Omental fat pad (tissue), 4 donors: ENCODE data around the gene PTPRG. TPM values are rescaled to one million over a fixed set of nuclear protein-coding genes. Genes with fewer than 3 reads are reported as not detected.

Experiments used
- ATAC-seq: fragments of 150-250 bp; one replicate; pipeline ENCODE4 v1.9.1; 2016; ENCODE audit warnings: mild to moderate bottlenecking, moderate library complexity; ENCODE audit not compliant: low FRiP score
- DNase-seq: peaks from one replicate; pipeline ENCODE4 v3.0.0-alpha.2; 2019; ENCODE audit warnings: low spot score
- total RNA-seq, 4 donors: library from RNA; depleted of rRNA; stranded (reverse); fragments of >200 nt; gene quantifications; one replicate each; pipeline ENCODE4 v1.1.0, GENCODE V29; 2016
- TF ChIP-seq, protein P1 (sequence below), 3 donors: fragments of 450-650 bp; IDR thresholded peaks; one replicate each; pipeline ENCODE4 v1.5.1; 2016 to 2017; ENCODE audit warnings: antibody characterized with exemption in 3 of 3, mild to moderate bottlenecking in 3 of 3, moderate library complexity in 2 of 3

Gene PTPRG
- total RNA-seq, 4 donors from 2014 or later: 90.0 to 172 (median 104) TPM

DNA sequence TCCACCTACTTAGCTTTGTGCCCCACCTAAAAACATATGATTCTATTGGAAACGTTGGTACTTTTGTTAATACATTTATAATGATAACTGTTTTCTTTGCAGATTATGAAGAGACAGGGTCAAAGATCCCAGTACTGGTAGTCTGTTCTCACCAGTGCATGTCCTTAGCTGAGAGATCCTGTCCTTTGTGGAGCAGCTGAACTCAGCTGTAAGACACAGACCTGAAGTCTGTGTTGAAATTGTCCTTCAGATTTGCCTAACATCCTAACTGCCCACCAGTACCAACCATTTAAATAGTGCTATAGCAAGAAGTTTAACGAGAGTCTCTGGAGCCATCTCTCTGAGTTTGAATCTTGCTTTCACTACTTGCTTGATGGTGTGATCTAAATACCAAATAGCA lies 413.3 kb downstream of the PTPRG start:
- TF ChIP-seq, protein P1, sequence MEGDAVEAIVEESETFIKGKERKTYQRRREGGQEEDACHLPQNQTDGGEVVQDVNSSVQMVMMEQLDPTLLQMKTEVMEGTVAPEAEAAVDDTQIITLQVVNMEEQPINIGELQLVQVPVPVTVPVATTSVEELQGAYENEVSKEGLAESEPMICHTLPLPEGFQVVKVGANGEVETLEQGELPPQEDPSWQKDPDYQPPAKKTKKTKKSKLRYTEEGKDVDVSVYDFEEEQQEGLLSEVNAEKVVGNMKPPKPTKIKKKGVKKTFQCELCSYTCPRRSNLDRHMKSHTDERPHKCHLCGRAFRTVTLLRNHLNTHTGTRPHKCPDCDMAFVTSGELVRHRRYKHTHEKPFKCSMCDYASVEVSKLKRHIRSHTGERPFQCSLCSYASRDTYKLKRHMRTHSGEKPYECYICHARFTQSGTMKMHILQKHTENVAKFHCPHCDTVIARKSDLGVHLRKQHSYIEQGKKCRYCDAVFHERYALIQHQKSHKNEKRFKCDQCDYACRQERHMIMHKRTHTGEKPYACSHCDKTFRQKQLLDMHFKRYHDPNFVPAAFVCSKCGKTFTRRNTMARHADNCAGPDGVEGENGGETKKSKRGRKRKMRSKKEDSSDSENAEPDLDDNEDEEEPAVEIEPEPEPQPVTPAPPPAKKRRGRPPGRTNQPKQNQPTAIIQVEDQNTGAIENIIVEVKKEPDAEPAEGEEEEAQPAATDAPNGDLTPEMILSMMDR (IDR thresholded peaks at IDR 0.05): no peak
- ATAC-seq: no peak
- DNase-seq: no peak

DNA sequence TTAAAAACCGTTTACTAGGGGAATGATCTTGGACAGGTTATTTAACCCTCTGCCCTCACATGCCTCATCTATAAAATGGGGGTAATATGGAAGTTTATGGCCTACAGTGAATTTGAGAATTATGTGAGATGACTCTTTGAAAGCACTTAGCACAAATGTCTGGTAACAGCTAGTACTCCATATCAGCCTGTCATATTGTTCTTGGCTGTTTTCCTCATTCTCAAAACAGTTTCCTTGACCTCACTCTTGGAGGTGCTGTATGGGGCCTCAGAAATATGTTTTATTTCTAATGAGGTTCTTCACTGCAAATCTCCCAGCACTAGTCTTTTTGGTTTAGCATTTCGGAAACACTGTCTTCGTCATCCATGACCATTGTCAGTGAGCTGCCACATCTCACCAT lies 413.8 kb downstream of the PTPRG start:
- ATAC-seq (no peak), DNase-seq (no peak)
- TF ChIP-seq, protein P1 (IDR thresholded peaks at IDR 0.05): no peak

DNA sequence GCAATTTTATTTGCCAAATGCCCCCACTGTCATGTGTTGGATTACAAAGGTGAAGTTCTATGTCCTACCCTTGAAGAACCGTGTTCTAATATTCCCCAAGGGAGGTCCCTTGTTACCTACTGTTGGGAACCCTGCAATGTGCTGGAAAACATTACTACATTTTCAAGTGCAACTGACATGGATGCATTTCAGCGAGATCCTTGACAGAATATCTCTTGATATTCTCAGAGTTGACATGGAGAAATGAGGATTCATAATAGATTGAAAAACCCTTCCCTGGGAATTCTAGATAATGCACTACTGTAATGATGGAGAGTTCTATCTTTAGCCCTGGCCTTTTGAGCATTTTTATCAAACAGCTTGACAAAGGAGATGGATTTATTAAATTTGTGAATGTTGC lies 414.6 kb downstream of the PTPRG start:
- TF ChIP-seq, protein P1 (IDR thresholded peaks at IDR 0.05): no peak
- no peak for DNase-seq
- ATAC-seq: no peak

DNA sequence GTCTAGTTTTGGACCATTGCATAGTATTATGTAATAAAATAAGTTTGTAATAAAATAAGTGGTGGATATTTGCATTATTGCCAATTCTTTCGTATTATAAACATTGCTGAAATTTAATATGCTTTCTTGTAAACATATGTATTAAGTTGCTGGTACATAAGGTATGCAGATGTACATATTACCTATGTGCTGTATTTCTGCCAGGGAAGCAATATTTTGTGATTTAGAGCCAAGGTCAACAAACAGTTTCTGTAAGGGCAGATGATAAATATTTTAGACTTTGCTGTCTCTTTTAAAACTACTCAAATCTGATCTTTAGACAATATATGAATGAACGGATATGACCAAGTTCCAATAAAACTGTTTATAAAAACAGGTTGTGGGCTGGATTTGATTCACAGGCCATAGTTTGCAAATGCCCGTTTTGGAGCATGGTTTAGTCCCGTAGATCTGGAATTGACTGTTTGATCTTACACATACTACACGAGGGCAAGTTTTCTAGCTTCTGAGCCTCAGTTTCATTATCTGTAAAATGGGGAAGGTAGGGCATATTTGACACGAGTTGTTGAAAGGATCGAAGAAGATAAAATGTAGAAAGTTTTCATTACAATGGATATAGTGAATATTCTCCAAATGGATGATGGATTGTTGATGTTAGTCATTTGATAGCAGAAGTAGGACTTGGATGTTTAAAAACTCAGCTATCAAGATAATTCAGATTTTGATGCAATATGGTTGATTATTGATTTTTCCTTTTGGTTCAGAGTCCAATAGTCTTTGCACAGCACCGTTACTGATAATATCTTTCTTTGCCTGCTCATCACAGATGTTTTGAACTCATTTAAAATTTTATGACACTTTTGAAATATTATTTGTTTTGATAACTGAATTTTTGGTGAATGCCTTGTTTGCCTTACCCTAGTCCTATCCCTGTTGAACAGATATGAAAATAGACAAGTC lies 417.4 kb downstream of the PTPRG start:
- DNase-seq (no peak), ATAC-seq (no peak)
- TF ChIP-seq, protein P1 (IDR thresholded peaks at IDR 0.05): no peak

DNA sequence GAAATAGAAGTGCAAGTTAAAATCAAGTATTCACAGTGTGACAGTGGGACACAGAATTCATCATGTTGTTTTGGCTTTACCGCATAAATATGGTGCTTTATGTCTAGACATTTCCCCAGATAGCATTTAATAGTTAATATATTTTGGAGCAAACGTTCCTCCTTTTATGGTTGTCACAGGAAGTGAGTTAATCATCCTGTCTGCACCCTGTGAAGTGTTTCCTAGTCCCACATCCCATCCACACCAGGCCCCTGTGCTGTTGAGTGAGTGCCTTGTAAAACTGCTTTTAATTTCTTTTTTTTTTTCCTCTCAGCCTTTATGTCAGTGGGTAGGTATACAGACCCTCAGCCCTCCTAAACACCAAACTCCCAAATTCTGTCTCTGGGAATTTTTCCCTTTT lies 418.3 kb downstream of the PTPRG start:
- TF ChIP-seq, protein P1 (IDR thresholded peaks at IDR 0.05): no peak
- no peak for DNase-seq
- ATAC-seq: no peak

DNA sequence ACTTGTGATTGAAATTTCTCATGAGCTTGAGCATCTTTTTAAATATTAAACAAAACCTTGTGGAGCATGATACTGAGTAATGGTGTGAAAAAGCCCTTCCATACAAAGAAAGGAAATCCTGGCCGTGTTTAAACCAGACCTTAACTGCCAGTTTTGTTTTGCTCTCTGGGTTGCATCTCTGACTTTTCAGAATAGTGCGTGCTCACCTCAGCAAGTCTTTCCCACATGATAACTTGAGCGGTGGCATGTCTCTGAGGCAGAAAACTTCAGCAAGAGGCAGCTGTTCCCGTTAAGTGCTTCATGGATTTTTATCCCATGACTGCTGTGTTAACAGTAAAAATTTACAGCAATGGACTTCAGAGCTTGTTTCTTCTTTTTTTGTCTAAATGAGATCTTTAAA lies 418.7 kb downstream of the PTPRG start:
- TF ChIP-seq, protein P1 (IDR thresholded peaks at IDR 0.05): no peak
- no peak for DNase-seq
- no peak for ATAC-seq

DNA sequence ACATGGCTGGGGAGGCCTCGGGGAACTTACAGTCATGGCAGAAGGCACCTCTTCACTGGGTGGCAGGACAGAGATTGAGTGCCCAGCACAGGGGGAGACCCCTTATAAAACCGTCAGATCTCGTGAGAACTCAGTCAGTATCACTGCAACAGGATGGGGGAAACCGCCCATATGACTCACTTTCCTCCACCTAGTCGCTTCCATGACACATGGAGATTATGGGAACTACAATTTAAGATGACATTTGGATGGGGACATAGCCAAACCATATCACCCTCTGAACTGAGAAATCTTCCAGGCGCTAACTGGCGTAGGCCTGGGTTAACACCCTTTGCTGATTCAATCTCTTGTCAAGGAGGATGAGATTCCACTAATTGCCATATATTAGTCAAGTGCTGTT lies 419.7 kb downstream of the PTPRG start:
- no peak for DNase-seq
- TF ChIP-seq, protein P1 (IDR thresholded peaks at IDR 0.05): no peak
- ATAC-seq: no peak
